GDM1 (cell line): ENCODE results near the gene FAM98A.

Experiments used
- DNase-seq: peaks from one replicate; lab custom pipeline; 2025; lab: John Stamatoyannopoulos, UW

The FAM98A gene

DNA sequence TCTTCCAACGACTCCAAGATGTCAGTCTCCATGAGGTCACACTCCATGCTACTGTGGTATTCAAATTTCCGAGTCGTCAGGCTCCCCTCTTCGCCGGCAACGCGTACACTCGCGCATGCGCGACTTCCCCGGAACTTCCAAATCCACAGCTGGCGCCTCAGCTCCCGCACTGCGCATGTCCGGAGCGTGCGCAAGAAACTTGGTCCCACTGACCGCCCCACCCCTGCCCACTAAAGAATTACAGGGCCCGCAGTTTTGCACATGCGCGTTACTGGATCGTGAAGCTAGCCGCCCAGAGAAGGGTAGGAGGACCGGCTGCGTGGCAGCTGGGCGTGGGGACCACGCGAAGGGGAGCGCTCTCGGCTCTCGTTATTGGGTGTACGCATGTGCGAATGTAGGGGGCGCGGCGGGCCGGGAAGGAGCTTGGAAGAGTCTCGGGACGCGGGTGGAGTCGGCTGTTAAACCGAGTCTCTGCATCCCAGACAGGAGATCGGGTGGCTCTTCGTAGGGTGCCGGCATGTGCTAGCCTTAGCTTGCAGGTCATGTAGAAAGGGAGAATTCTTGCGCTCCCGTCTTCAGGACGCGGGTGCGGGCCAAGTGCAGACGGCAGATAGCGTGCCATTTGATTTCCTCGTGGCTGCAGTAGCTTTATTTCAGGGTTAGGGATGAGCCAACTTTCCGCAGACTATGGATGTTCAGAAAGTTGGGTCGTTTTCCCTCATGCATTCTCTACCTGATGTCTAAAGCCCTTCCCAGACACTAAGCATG, at the start of gene FAM98A:
FAM98A (minus strand) TSS at position 125 of the 768 bp plus-strand sequence; CDS start at position 47, 78 bp downstream.
- DNase-seq: peak; percentile 97

DNA sequence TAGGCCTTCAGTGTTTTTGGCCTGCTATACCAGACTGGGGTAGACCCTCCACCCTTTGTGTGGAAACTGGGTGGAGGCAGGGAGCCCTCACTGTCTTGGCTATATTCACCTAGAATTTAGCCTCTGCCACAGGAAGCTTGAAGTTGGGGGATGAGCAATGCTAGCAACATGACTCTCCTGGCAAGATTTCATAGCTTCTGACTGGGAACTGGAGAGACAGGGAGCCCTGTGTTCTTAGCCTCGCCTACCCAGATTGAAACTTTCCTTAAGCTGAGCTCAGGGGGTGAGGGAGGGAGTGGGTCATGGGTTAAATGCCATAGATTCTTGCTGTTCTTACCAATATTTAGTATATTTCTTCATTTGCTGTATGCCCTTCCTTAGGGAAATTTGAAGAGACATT, 46.8 kb upstream of the FAM98A start:
- DNase-seq: no peak

DNA sequence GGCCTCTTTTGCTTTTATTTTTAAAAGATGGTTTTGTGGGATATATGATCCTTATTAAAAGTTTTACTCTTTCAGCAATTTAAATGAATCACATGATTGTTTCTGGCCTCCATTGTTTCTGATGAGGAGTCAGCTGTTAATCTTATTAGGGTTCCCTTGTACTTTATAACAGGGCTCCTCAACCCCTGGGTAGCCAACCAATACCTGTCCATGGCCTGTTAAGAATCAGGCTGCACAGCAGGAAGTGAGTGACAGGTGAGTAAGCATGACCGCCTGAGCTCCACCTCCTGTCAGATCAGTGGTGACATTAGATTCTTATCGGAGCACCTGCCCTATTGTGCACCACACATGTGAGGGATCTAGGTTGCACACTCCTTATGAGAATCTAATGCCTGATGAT, 45.1 kb upstream of the FAM98A start:
- no peak for DNase-seq

DNA sequence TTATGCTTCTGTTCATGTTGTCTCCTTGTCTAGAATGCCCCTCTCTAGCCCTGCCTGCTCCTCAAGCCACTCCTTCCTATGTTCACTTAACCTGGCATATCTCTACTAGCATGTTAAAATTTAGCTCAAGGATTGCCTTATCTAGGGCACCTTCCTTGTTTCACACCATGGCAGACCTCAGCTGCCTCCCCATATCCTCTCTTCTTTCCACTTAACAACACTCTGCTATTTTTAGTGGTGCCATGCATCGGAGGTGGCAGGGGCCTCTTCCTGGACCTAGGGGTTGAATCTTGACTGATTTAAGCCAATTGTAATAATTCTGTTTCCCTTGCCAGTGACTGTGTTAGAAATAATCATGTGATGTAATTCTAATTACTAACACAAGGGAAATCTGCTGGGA, 36.9 kb upstream of the FAM98A start:
- DNase-seq: peak; percentile 65

DNA sequence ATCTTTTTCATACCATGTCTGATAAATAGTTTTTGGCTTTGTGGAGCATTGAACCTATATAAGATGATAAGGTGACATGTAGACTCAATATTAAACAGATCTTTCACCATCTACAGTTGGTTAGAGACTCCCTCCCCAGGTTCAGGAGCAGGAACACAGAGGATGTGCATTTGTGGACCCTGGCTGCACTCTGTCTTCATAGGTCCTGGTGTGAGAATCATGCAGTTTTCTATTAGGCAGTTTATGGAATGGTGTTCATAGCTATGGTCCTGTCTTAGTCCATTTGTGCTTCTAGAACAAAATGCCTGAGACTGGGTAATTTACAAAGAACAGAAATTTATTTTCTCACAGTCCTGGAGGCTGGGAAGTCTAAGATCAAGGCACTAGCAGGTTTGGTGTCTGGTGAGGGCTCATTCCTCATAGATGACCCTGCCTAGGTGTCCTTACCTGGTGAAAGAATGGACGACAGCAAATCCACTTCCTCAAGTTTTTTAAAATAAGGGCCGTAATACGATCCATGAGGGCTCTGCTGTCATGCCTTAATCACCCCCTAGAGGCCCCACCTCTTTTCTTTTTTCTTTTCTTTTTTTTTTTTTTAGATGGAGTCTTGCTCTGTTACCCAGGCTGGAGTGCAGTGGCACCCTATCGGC, 35.3 kb upstream of the FAM98A start:
- DNase-seq: no peak

DNA sequence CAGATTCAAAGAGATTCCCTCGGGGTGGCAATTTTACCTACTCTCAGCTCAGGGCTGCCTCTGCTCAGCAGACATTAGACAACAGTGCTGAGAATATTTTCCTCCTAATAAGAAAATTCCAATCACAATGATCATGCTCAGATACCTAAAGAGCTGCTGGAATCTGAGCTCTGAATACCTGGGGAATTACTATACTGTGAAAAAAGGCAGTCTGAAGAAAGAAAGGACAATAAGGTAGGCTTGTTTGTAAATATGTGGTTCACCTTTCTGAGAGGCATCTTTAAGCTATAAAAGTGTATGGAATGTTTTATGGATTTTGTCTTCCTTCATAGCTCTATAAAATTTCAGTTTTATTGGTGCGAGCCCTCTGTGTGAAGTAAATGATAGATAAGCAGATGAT, 34.2 kb upstream of the FAM98A start:
- DNase-seq: no peak

DNA sequence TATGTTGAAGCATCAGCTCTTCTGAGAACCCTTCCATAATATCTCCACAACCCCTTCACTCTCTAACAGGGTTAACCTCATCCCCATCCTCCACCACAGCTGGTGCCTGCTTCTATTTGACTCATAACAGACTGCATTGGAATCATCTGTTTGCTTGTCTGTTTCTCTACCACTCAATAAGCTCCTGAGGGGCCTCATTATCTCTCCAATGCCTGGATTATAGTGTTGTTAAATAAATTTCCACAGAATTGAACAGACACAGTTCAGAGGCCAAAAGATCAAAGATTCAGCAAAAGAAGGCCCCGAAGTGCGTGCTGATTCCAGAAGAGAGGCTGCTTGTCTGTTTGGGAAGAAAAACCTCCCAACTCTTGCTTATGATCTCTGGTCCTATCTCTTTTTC, 33.7 kb upstream of the FAM98A start:
- no peak for DNase-seq

DNA sequence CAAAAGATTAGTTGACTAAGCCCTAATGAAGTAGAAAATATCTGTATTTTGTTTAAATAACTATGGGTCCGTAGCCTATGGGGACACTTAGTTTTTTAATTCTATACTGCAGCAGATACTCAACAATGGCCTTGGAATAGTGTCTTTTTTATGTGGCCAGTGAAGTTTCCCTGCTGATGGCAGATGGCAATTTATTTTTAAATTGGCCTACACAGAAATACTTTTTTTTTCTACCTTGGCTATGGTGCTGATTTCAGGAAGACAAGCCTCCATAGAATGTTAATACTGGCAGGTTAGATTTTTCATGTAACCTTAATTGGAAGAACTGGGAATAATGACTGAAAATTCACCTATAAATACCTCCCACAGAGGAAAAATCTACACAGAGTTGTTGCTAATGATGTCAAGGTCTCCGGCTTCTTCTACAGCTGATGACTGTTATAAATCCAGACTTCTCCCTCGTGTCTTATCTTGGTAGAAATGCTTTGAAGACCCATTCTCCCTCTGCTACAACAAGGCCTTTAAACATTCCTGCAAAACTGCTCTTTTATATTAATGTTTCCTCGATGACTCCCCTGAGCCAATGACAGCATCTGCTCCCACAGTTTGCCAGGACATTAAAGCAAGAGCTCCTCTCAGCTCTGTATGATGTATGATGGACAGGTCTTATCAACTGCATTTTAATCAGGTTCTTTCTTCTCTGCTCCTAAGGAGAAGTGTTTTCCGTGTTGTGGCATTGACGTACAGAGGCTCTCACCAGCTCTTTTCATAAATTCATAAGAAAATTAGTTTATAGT, 29.1 kb upstream of the FAM98A start:
- DNase-seq: no peak

DNA sequence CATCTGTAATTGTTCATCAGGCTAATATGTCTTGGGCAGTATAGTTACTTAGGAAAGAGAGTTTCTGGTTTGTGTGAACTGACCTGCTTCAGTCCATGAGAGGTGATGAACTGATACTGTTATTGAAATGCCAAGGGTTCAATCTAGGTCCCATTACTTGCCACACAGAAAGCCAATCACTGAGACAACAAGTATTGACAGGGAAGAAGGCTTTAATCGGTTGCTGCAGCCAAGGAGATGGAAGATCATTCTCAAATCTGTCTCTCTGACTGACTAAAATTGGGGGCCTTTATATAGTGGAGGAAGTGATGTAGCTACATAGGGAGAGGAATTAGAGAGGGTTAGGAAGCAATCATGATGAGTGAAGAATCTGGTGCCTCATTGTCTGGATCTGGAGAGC, 19.9 kb upstream of the FAM98A start:
- no peak for DNase-seq

DNA sequence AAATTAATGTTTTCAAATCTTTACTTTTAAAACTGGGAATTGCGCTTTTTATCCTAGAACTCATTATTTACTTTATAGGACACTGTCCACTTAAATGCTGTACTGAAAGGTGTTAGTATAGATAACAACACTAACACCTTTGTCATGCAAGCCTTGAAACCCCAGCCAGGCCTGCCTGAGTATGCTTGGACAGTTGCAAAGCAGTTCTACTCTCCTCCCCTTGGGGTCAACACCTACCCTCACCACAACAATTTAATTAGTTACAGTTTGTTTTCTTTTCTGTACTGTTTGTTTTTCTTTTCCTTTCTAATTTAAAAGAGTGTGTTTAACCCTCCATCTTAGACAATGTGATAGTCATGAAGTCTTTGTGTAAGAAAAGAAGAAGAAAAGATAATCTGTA, 18.9 kb upstream of the FAM98A start:
- no peak for DNase-seq

DNA sequence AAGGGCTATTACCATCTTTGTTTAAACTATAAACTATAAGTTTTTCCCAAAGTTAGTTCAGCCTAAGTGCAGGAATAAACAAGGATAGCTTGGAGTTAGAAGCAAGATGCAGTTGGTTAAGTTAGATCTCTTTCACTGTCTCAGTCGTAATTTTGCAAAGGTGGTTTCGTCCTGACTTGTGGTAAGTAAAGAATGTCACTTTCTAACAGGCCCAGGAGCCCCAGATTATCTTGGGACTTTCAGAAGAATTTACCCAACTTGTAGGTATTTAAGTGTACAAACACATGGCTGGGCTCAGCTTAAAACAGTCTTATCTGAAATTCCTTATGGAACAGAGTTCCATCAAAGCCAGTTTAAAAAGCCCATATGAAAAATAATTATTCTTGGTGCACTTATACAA, 18.3 kb upstream of the FAM98A start:
- DNase-seq: no peak

DNA sequence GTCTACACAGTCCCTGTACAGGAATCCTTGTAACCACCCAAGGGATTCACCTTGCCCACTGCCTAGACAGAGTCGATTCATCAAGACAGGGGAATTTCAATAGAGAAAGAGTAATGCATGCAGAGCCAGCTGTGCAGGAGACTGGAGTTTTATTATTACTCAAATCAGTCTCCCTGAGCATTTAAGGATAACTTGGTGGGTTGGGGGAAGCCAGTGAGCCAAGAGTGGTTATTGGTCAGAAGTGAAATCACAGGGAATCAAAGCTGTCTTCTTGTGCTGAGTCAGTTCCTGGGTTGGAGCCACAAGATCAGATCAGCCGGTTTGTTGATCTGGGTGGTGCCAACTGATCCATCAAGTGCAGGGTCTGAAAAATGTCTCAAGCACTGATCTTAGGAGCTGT, 17.8 kb upstream of the FAM98A start:
- no peak for DNase-seq

DNA sequence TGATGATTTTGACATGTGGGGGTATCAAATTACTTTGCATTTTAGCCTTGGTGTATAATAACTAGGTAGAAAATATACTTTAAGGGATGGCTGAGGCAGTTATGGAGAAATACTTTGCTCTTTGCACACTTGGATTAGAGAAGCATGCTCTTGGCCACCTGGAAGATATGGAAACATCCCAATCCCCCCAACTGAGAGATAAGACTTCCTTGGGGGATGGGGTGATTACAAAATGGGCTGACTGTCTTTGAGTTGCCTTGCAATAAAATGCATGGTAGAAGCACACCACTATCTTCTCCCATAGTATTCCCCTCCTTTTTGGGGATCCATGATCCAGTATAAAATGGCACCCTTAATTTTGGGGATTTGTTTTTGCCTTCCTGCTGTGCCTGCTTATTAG, 15.1 kb upstream of the FAM98A start:
- no peak for DNase-seq

DNA sequence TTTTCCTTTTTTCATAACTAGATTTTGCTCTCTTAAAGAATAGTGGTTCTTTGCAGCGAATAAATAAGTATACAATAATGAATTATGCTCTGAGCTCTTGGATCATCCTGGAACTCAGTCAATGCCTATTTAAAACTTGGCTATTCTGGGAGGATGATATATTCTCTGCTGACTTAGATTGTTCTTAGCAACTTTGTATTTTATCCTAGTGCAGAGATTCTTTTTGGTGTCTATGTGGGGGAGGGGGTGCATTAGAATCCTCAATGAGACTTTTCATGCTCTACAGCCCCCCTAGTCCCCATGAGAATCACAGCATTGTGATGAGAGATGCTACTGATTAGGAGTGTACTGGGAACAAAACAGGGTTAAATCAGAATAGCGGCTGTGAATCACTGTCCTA, 8.8 kb upstream of the FAM98A start:
- DNase-seq: no peak

DNA sequence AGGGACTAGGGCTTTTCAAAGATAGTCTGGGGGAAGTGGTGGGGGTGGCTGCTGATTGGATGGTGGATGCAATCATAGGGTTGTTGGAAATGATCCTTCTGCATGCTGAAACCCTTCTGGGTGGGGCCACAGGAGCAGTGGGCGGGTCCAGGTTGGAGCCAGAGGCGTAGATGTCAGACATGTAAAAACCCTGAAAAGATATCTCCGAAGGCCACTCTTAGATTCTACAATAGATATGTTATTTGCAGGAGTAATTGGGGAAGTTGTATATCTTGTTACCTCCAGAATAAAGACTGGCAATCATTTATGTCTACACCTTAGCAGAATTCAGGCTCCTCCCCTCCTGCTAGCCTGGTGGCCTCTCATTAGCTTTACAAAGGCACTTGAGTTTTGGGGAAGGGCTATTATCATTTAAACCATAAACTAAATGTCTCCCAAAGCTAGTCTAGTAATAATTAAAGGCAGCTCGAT, 8.2 kb upstream of the FAM98A start:
- no peak for DNase-seq

DNA sequence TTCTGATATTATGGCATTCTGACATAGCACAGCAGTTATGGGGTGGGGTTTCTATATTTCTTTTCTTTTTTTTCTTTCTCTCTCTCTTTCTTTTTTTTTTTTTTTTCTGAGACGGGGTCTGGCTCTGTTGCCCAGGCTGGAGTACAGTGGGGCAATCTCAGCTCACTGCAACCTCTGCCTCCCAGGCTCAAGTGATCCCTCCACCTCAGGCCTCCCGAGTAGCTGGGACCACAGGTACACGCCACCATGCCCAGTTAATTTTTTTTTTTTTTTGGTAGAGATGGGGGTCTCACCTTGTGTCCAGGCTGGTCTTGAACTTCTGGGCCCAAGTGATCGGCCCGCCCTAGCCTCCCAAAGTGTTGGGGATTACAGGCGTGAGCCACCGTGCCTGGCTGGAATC, 7.5 kb upstream of the FAM98A start:
- DNase-seq: no peak

DNA sequence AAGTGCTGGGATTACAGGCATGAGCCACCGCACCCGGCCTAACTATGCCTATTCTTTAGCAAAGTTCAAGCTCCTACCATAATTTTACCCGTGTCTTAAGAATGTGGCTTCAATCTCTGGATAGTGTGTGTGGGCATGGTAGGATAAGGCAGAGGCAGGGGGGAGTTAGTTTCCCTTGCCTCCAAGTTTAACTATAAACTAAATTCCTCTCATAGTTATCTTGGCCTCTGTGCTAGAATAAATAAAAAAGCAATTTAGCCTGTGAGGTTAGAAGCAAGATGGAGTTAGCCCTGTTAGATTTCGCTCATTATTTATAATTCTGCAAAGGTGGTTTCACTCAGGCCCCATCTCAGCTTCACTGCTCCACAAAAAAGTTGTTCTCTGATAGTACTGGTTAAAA, 7.0 kb upstream of the FAM98A start:
- no peak for DNase-seq

DNA sequence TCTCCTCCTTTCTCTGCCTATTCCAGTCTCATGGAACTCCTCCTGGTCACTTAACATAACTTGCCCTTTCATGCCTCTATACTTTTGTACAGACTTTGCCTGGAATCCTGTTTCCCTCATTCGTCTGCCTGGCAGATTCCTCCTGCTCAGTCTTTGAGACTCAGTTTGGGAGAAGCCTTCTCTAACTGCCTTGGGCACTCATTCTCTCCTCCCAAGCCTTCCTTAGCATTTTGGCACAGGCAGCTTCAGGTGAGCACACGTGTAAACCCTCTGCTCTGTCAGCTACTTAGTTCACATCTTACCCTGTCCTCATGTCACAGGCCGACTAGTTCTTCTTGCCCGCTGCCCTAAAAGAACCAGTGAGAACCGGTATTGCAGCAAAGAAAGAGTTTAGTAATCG, 6.0 kb upstream of the FAM98A start:
- DNase-seq: no peak

DNA sequence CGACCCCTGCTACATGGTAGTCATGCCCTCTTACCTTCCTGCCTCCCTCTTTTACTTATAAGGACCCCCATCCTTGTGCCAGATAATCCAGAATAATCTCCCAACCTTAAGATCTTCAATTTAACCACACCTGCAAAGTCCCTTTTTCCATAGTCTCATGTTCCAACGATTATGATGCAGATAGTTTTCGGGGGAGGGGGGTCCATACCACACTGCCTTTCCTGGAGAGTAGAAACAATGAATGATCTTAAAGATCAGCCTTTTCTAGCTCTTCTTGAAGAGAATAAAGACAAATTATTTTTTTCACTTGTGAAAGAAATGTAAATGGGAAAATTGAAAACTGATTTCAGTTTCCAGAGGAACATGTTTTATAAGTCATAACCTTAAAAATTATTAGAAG, 4.3 kb upstream of the FAM98A start:
- DNase-seq: no peak

DNA sequence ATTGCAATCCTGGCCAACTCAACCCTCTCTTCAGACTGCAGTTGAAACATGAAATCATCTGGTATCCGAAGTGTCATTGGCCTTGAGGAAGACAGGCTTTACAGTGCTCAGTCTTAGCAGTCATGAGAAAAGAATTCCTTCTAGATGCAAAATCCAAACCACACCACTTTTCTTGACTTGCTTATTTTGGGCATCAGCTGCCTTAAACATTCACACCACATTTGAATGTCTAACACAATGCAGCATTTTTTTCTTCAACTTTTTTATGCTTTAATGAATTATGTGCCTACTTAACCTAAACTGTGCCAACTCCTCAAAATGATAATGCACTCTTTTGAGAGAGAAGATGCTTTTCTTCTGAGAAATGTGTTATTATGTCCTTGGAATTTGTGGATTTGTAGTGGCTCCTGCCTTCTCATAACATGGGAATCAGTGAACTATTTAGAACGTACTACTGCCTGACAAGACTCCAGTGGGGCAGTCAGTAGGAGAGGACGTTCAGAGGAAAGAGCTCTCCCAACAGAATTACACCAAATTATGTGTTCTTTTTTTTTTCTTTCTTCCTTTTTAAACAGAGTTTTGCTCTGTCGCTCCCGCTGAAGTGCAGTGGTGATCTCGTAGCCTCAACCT, 3.2 kb upstream of the FAM98A start:
- no peak for DNase-seq

DNA sequence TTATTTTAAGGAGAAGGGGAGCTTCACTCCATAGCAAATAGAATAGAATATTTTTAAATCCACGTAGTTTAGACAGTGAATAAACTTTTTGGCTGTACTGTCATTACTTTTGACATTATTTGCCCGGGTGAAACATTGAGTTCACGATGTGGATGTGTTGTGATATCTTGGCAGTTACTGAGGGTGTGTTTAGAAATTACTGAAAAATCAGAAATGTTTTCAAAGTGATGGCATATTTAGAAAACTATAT, 769 bp upstream of the FAM98A start:
- no peak for DNase-seq

DNA sequence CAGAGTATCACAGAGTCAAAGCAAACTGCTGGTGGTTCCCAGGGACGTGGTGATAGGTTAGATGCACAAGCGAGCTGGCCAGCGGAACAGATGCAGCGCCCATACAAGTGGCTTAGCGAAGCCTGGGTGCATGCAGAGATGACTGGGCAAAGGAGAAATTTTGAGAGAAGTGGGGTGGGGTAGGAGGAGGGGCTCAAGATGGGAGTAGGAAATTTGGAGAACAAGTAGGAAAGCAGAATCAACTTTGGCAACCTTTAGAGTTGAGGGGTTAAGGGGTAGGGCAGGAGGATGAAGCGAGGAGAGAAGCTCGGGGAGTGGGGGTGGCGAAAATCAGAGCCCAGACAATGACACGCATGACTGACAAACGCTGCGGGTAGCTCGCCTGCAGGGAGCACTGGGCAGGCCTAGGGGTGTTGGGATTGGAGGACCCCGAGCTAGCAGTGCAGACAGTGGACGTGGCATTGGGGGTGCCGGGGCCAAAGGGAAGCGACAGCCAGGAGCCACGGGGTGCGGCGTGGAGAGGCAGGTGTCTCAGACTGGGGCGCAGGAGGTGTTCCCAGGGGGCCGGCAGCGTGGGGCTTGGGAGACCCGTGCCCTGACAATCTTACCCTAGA, 431 bp downstream of the FAM98A start:
- peak; percentile 15 for DNase-seq
